T-cell (primary cell): ENCODE results near the gene OR9G4. TPM values are rescaled to one million over a fixed set of nuclear protein-coding genes. Genes with fewer than 3 reads are reported as not detected.

Experiments
- ATAC-seq, 4 experiments: fragments of 200-7000 bp in 3 of 4; fragments of 150-1000 bp in 1 of 4; cut with Tn5 transposase; replicated peaks in 1 of 4; 1 replicate in 3 of 4; 2 replicates in 1 of 4; pipeline ENCODE4 v1.10.0; 2021; ENCODE audit warnings: moderate library complexity in 3 of 4, mild to moderate bottlenecking in 2 of 4, moderate number of reproducible peaks in 1 of 4
- CTCF ChIA-PET, 2 donors: fragments of 300-600 bp; sonication (Branson Sonifier 250); formaldehyde crosslinking; loops; one replicate each; lab custom pipeline; 2022; ENCODE audit warnings: antibody characterized with exemption in 2 of 2; lab: Charles Lee
- POLR2A ChIA-PET, 2 donors: fragments of 300-600 bp; sonication (Branson Sonifier 250); formaldehyde crosslinking; loops; one replicate each; lab custom pipeline; 2022; ENCODE audit warnings: antibody characterized with exemption in 2 of 2; lab: Charles Lee
- DNase-seq, 35 experiments: peaks; one replicate each; pipeline versions ENCODE4 v3.0.0 to v3.0.0-alpha.2; 2013 to 2023
- H3K27ac ChIP-seq: one replicate; pipeline ENCODE4 v1.5.1; 2013; ENCODE audit warnings: low read length
- H3K27me3 ChIP-seq, 2 experiments: replicated peaks in 1 of 2; 1 replicate in 1 of 2; 2 replicates in 1 of 2; pipeline versions ENCODE4 v1.6.1 to v1.7.0; 2013; ENCODE audit warnings: low read length in 1 of 2, mixed read lengths in 1 of 2; ENCODE audit not compliant: control insufficient read depth in 2 of 2, insufficient read depth in 2 of 2; ENCODE audit errors: extremely low read depth in 1 of 2
- H3K36me3 ChIP-seq, 2 donors: 1 replicate in 1 of 2; 2 replicates in 1 of 2; pipeline versions ENCODE4 v1.6.1 to v1.7.0; 2013; ENCODE audit warnings: low read length in 1 of 2; ENCODE audit not compliant: control insufficient read depth in 2 of 2, insufficient read depth in 1 of 2; ENCODE audit errors: extremely low read depth in 1 of 2
- H3K4me1 ChIP-seq, 2 experiments: 1 replicate in 1 of 2; 2 replicates in 1 of 2; pipeline versions ENCODE4 v1.6.1 to v1.7.0; 2013; ENCODE audit warnings: low read length in 2 of 2, mixed read lengths in 1 of 2; ENCODE audit not compliant: insufficient read depth in 2 of 2, control insufficient read depth in 1 of 2; ENCODE audit errors: extremely low read depth in 1 of 2
- H3K4me3 ChIP-seq, 2 donors: 1 replicate in 1 of 2; 2 replicates in 1 of 2; pipeline versions ENCODE4 v1.5.1 to v1.7.0; 2013; ENCODE audit warnings: mild to moderate bottlenecking in 2 of 2, low read length in 1 of 2, moderate library complexity in 1 of 2; ENCODE audit not compliant: control insufficient read depth in 1 of 2; ENCODE audit errors: extremely low read depth in 1 of 2
- H3K9me3 ChIP-seq: 2 replicates; pipeline ENCODE4 v1.7.0; 2013
- H3K27ac Mint-ChIP-seq, 2 donors: one replicate each; pipeline ENCODE4 v1.8.0; 2020 to 2021; ENCODE audit warnings: mild to moderate bottlenecking in 2 of 2, mixed read lengths in 2 of 2
- H3K27me3 Mint-ChIP-seq, 2 donors: one replicate each; pipeline ENCODE4 v1.8.0; 2021 to 2022; ENCODE audit warnings: mixed read lengths in 2 of 2
- H3K36me3 Mint-ChIP-seq: one replicate; pipeline ENCODE4 v1.8.0; 2021; ENCODE audit warnings: mixed read lengths
- H3K4me1 Mint-ChIP-seq, 3 donors: one replicate each; pipeline ENCODE4 v1.8.0; 2020 to 2022; ENCODE audit warnings: mixed read lengths in 3 of 3, mild to moderate bottlenecking in 1 of 3
- H3K4me3 Mint-ChIP-seq, 3 donors: one replicate each; pipeline ENCODE4 v1.8.0; 2020 to 2022; ENCODE audit warnings: mild to moderate bottlenecking in 3 of 3, mixed read lengths in 3 of 3, moderate library complexity in 3 of 3
- H3K9me3 Mint-ChIP-seq, 3 donors: one replicate each; pipeline ENCODE4 v1.8.0; 2020 to 2022; ENCODE audit warnings: mixed read lengths in 3 of 3
- WGBS: methylation state at CpG from one replicate; pipeline ENCODE4 v1.1.5; 2013; ENCODE audit warnings: missing lambda C conversion rate; ENCODE audit not compliant: insufficient coverage; 5-methylcytosine and 5-hydroxymethylcytosine counted together
- total RNA-seq, 35 experiments: library from RNA in 6 of 35; stranded (reverse) in 6 of 35; fragments of 120-200 nt in 1 of 35; gene quantifications; one replicate each; pipeline versions ENCODE4 v1.2.1 to v1.2.4 and lab custom pipeline; 2013 to 2026

The OR9G4 gene
- total RNA-seq, 5 donors from 2014 or later (not counting 1 experiment from before 2014, with no cell fraction given), result not detected

GRCh38 chr11:56705784-56706396 lies 42.6 kb downstream of the OR9G4 start:
- Mint-ChIP-seq H3K4me1 (no peaks in the 10 kb centered on the region), H3K36me3 (no peaks in the 10 kb centered on the region), H3K9me3 (peaks cover 17 to 20% (median 20%) of the 10 kb centered on the region in 3 donors), H3K27ac (no peak overlapping the region), H3K27me3 (no peaks in the 10 kb centered on the region), H3K4me3 (no peak overlapping the region)
- ChIA-PET CTCF (no interaction called here), POLR2A (no interaction called here)
- Histone ChIP-seq H3K4me1 (no peaks in the 10 kb centered on the region), H3K27ac (no peak overlapping the region), H3K36me3 (no peaks in the 10 kb centered on the region), H3K4me3 (no peak overlapping the region), H3K27me3 (no peaks in the 10 kb centered on the region), H3K9me3 (no peaks in the 10 kb centered on the region)
- ATAC-seq (no peak), DNase-seq (no peak)
- no CpG with 5 or more reads among the region's 1 CpG for WGBS

GRCh38 chr11:56700914-56701485 lies 47.5 kb downstream of the OR9G4 start:
- H3K4me1 Mint-ChIP-seq, result no peaks in the 10 kb centered on the region
- H3K27me3 Mint-ChIP-seq, result no peaks in the 10 kb centered on the region
- no peaks in the 10 kb centered on the region for H3K36me3 Mint-ChIP-seq
- Histone ChIP-seq H3K27me3 (no peaks in the 10 kb centered on the region), H3K36me3 (no peaks in the 10 kb centered on the region), H3K4me3 (no peak overlapping the region), H3K9me3 (no peaks in the 10 kb centered on the region), H3K4me1 (no peaks in the 10 kb centered on the region), H3K27ac (no peak overlapping the region)
- POLR2A ChIA-PET, result no interaction called here
- WGBS, result 78% methylated on average over 3 of the region's 8 CpGs
- no peak for DNase-seq
- H3K9me3 Mint-ChIP-seq, result peaks cover 11 to 20% (median 19%) of the 10 kb centered on the region in 3 donors
- H3K27ac Mint-ChIP-seq, result no peak overlapping the region
- CTCF ChIA-PET, result no interaction called here
- ATAC-seq, result no peak
- no peak overlapping the region for H3K4me3 Mint-ChIP-seq

- Mint-ChIP-seq H3K4me1 (no peaks in the 10 kb centered on the region), H3K27ac (no peak overlapping the region), H3K9me3 (peaks cover 6 to 20% (median 13%) of the 10 kb centered on the region in 3 donors), H3K27me3 (no peaks in the 10 kb centered on the region), H3K4me3 (no peak overlapping the region), H3K36me3 (no peaks in the 10 kb centered on the region)
- H3K27ac ChIP-seq, result no peak overlapping the region
- no peaks in the 10 kb centered on the region for H3K4me1 ChIP-seq
- DNase-seq, result no peak
- H3K4me3 ChIP-seq, result no peak overlapping the region
- no peaks in the 10 kb centered on the region for H3K9me3 ChIP-seq
- CTCF ChIA-PET, result no interaction called here
- no peaks in the 10 kb centered on the region for H3K36me3 ChIP-seq
- H3K27me3 ChIP-seq, result no peaks in the 10 kb centered on the region
- no peak for ATAC-seq
- POLR2A ChIA-PET, result no interaction called here
- WGBS, result 31% methylated on average over 5 of the region's 10 CpGs
Observed at GRCh38 chr11:56700242-56700913, 48.1 kb downstream of the OR9G4 start.

GRCh38 chr11:56698795-56699194 lies 49.7 kb downstream of the OR9G4 start, which contains the start of gene OR9G1:
OR9G1 (plus strand) TSS chr11:56699095; CDS start chr11:56700388, 1,293 bp downstream.
- H3K4me1 ChIP-seq, result no peaks in the 10 kb centered on the region
- Mint-ChIP-seq H3K4me3 (no peak within 1 kb of the TSS), H3K36me3 (no peaks in the 10 kb centered on the region), H3K27ac (no peak within 1 kb of the TSS), H3K4me1 (no peaks in the 10 kb centered on the region), H3K27me3 (no peaks in the 10 kb centered on the region), H3K9me3 (peaks cover 5 to 20% (median 17%) of the 10 kb centered on the region in 3 donors)
- H3K36me3 ChIP-seq, result no peaks in the 10 kb centered on the region
- no peaks in the 10 kb centered on the region for H3K27me3 ChIP-seq
- POLR2A ChIA-PET, result no interaction called here
- WGBS, result 92% methylated on average over 1 of the region's 1 CpG
- H3K9me3 ChIP-seq, result no peaks in the 10 kb centered on the region
- ATAC-seq, result no peak
- no peak for DNase-seq
- no peak within 1 kb of the TSS for H3K4me3 ChIP-seq
- CTCF ChIA-PET, result no interaction called here
- H3K27ac ChIP-seq, result no peak within 1 kb of the TSS

GRCh38 chr11:56693428-56693827 lies 55.1 kb downstream of the OR9G4 start:
- no peaks in the 10 kb centered on the region for H3K4me1 ChIP-seq
- Mint-ChIP-seq H3K36me3 (no peaks in the 10 kb centered on the region), H3K9me3 (peaks cover 6 to 15% (median 8%) of the 10 kb centered on the region in 3 donors), H3K4me1 (no peaks in the 10 kb centered on the region), H3K4me3 (no peak overlapping the region), H3K27ac (no peak overlapping the region), H3K27me3 (no peaks in the 10 kb centered on the region)
- H3K27me3 ChIP-seq, result no peaks in the 10 kb centered on the region
- H3K4me3 ChIP-seq, result no peak overlapping the region
- no peaks in the 10 kb centered on the region for H3K36me3 ChIP-seq
- no peaks in the 10 kb centered on the region for H3K9me3 ChIP-seq
- DNase-seq (no peak), ATAC-seq (no peak)
- WGBS, result no CpG with 5 or more reads among the region's 2 CpGs
- ChIA-PET CTCF (no interaction called here), POLR2A (no interaction called here)
- H3K27ac ChIP-seq, result no peak overlapping the region
